GDM1 (cell line): ENCODE data around the gene TAF4.
A peak's percentile ranks its signal among the peaks of the same experiment; 100 is the strongest.
"Not testable (repeated sequence)": the region's sequence is repeated elsewhere in the genome, so short reads cannot be mapped to it uniquely, and the experiment has no call there.

Experiments used
- DNase-seq: peaks from one replicate; lab custom pipeline; 2025; lab: John Stamatoyannopoulos, UW

Gene TAF4

DNA sequence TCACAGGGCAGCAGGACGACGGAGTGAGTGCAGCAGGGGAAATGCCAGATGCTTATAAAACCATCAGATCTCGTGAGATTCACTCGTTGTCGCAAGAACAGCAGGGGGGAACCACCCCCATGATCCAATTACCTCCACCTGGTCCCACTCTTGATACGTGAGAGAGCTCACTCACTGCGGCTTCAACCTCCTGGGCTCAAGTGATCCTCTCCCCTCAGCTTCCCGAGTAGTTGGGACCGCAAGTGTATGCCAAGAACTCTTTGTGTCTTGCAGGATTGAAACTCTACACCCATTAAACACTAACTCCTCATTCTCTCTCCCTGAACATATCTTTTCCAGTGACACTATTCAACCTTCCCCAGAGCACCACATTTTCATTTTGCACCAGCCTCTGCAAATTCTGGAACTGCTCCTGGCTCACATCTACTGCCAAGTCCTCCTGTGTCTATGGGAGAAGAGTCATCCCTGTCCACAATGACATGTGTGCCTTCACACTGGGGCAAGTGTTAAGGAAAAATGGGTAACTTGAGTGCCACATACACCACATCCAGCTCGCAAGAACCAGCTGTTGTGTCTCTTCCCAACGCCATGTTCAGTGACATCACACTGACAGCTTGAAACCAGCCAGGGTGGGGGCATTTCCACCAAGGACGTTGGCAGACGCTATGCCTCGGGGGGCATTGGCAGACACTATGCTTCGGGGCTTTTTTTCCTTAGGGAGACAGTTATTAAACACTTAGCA is 14.7 kb upstream of the TAF4 start:
- DNase-seq, result no peak

DNA sequence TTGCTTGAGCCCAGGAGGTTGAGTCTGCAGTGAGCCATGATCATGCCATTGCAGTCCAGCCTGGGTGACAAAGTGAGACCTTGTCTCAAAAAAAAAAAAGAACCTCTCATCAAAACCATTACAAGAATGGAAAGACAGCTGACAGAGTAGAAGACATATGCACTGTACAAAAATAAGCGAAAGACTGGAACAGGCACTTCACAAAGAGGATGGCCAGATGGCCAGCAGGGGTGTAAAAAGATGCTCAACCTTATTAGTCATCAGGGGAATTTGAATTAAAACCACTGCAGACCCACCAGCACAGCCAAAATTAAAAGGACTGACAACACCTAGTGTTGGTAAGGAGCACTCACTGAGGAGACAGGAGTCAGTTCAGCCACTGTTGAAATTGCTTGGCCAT is 13.5 kb upstream of the TAF4 start:
- DNase-seq, result no peak

GRCh38 chr20:62073323-62073722 is 7.6 kb upstream of the TAF4 start:
- DNase-seq, result no peak

DNA sequence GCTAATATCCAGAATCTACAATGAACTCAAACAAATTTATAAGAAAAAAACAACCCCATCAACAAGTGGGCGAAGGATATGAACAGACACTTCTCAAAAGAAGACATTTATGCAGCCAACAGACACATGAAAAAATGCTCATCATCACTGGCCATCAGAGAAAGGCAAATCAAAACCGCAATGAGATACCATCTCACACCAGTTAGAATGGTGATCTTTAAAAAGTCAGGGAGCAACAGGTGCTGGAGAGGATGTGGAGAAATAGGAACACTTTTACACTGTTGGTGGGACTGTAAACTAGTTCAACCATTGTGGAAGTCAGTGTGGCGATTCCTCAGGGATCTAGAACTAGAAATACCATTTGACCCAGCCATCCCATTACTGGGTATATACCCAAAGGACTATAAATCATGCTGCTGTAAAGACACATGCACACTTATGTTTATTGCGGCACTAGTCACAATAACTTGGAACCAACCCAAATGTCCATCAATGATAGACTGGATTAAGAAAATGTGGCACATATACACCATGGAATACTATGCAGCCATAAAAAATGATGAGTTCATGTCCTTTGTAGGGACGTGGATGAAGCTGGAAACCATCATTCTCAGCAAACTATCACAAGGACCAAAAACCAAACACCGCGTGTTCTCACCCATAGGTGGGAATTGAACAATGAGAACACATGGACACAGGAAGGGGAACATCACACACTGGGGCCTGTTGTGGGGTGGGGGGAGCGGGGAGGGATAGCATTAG is 6.2 kb upstream of the TAF4 start:
- not testable (repeated sequence) for DNase-seq

GRCh38 chr20:62069741-62070216 is 4.1 kb upstream of the TAF4 start:
- no peak for DNase-seq

GRCh38 chr20:62068997-62069396 is 3.3 kb upstream of the TAF4 start:
- DNase-seq, result no peak

GRCh38 chr20:62067547-62068260 is 2.0 kb upstream of the TAF4 start:
- DNase-seq, result no peak

DNA sequence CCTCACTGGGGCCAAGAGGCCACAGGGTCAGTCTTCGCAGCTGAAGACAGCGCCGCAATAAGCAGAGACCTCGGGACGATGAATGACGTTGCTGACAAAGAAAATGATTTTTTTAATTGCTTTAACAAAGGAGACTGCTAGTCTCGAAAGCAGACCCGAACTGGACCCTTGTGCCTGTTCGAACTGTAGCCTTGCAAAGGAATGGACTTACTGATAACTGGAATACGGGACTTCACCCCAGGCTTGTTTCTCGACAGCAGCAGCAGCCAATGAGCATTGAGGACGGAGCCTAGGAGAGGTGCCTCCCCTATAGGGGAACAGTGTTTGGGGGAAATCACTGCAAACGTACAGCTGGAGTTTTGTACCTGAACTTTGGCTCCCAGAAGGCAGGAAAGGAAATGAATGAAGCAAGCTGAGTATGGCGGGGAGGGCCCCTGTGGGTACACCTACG is 1.3 kb upstream of the TAF4 start:
- DNase-seq, result no peak

GRCh38 chr20:62066339-62066982 is 780 bp upstream of the TAF4 start:
- peak; percentile 25 for DNase-seq

- DNase-seq, result no peak
These were observed 659 bp downstream of the TAF4 start for GRCh38 chr20:62064770-62065673.

GRCh38 chr20:62063981-62064769 is 1.5 kb downstream of the TAF4 start:
- DNase-seq, result no peak

- DNase-seq, result no peak
These were observed 2.2 kb downstream of the TAF4 start for GRCh38 chr20:62063315-62063980.

- DNase-seq, result no peak
These were observed 2.9 kb downstream of the TAF4 start for GRCh38 chr20:62062661-62063314.

DNA sequence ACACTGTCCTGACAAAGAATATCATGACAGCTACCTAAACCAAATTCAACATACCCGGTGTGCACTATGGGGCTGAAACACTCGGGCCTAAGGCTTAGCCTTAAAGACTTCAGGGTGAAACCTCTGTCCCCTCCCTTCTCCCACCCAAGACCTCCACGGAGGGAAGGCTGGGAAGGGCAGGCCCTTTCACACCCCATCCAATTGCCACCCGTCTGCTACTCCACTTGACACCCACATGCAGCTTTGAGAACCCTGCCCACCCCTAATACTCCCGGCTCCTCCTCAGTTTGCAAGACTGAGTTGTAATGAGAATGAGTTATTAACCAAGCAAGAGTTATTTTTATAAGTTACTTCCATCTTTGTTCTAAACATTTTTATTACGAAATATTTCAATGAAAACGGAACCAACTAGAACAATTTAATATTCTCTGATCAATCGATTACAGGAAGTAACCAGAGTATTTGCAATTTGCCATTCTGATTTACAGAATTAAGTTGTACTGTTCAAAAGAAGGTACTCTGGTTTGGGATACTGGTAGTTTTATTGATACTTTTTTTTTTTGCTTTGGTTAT is 3.7 kb downstream of the TAF4 start:
- no peak for DNase-seq

GRCh38 chr20:62060631-62061541 is 4.8 kb downstream of the TAF4 start:
- DNase-seq, result no peak

GRCh38 chr20:62059920-62060630 is 5.6 kb downstream of the TAF4 start:
- no peak for DNase-seq

DNA sequence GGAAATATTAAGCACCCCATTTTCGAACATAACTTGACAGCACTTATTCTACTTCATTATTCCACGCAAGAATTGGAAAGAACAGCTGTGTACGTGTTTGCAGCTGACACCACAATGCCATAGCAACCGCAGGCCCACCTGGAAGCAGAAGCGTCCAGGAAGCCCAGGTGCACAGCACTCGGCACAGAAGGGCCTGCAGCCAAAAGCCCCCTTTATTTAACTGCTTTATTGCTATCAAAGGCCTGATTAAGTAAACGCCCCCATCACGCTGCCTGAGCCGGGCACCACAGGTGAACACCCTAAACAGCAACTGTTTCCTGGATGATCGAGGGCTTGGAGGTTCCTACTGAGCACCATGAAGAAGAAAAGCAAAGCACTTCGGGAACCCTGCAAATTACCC is 6.3 kb downstream of the TAF4 start:
- no peak for DNase-seq
